DOHH2 (cell line): ENCODE data around the gene PARP3.

Source experiments
- H3F3A ChIP-seq: fragments of 200-600 bp; sonication (generic), shearing (Covaris generic); 2 replicates; pipeline ENCODE4 v1.6.0; 2016; ENCODE audit warnings: antibody characterized with exemption, mild to moderate bottlenecking; ENCODE audit not compliant: control insufficient read depth, insufficient read depth
- H3K27ac ChIP-seq: fragments of 200-600 bp; sonication (generic); 2 replicates; pipeline ENCODE4 v1.5.1; 2014; ENCODE audit warnings: low read depth, mild to moderate bottlenecking, low read length, moderate library complexity
- H3K27me3 ChIP-seq: fragments of 200-600 bp; sonication (generic); 2 replicates; pipeline ENCODE4 v1.6.1; 2014; ENCODE audit warnings: mild to moderate bottlenecking, low read length, mixed read lengths; ENCODE audit not compliant: control insufficient read depth
- H3K36me3 ChIP-seq: fragments of 200-600 bp; sonication (generic); 2 replicates; pipeline ENCODE4 v1.6.1; 2014; ENCODE audit warnings: mild to moderate bottlenecking, low read length, moderate library complexity, mixed read lengths; ENCODE audit not compliant: control insufficient read depth
- H3K4me1 ChIP-seq: fragments of 200-600 bp; sonication (generic); 2 replicates; pipeline ENCODE4 v1.6.1; 2014; ENCODE audit warnings: mild to moderate bottlenecking, low read length, mixed read lengths; ENCODE audit not compliant: control insufficient read depth
- H3K4me2 ChIP-seq: fragments of 200-600 bp; sonication (generic); 2 replicates; pipeline ENCODE4 v1.6.0; 2014; ENCODE audit warnings: mild to moderate bottlenecking, low read length, moderate library complexity
- H3K4me3 ChIP-seq: fragments of 200-600 bp; sonication (generic); 2 replicates; pipeline ENCODE4 v1.5.1; 2014; ENCODE audit warnings: mild to moderate bottlenecking, low read length, mixed read lengths
- H3K79me2 ChIP-seq: fragments of 200-600 bp; sonication (generic); 2 replicates; pipeline ENCODE4 v1.6.1; 2014; ENCODE audit warnings: mild to moderate bottlenecking, low read length, mixed read lengths; ENCODE audit not compliant: control insufficient read depth
- H3K9me2 ChIP-seq: fragments of 200-600 bp; sonication (generic); replicated peaks from 2 replicates; pipeline ENCODE4 v1.6.1; 2014; ENCODE audit warnings: mild to moderate bottlenecking, low read length, mixed read lengths; ENCODE audit not compliant: control insufficient read depth
- H3K9me3 ChIP-seq: fragments of 200-600 bp; sonication (generic); 2 replicates; pipeline ENCODE4 v1.6.1; 2014; ENCODE audit warnings: antibody characterized with exemption, low read length, mixed read lengths; ENCODE audit not compliant: control insufficient read depth, insufficient read depth
- H4K20me1 ChIP-seq: fragments of 200-600 bp; sonication (generic); 2 replicates; pipeline ENCODE4 v1.6.0; 2014; ENCODE audit warnings: low read depth, mild to moderate bottlenecking, antibody characterized with exemption, low read length, moderate library complexity; ENCODE audit not compliant: control insufficient read depth, insufficient read depth
- CTCF ChIP-seq: fragments of 200-600 bp; sonication (generic); IDR thresholded peaks from one replicate; pipeline ENCODE4 v1.5.1; 2014; ENCODE audit warnings: antibody characterized with exemption, mild to moderate bottlenecking, low read depth, low read length; ENCODE audit not compliant: poor library complexity, severe bottlenecking
- EZH2phosphoT487 ChIP-seq: fragments of 200-600 bp; sonication (generic); IDR thresholded peaks from 2 replicates; pipeline ENCODE4 v1.6.1; 2017; ENCODE audit warnings: borderline replicate concordance, mild to moderate bottlenecking, antibody characterized with exemption, low read length, moderate library complexity, mixed read lengths

Gene PARP3

GRCh38 chr3:51984269-51984647, 42.1 kb downstream of the PARP3 start:
- peak overlapping the region; percentile 90; the same call in 1 of the 2 replicates for H3K4me3 ChIP-seq
- H3K79me2 ChIP-seq: peaks cover 23% of the 10 kb centered on the region
- no peak overlapping the region for H3K27ac ChIP-seq
- H3F3A ChIP-seq: peaks cover 19% of the 10 kb centered on the region
- TF ChIP-seq CTCF (no peak), EZH2phosphoT487 (no peak)
- H3K4me1 ChIP-seq: peaks cover 30% of the 10 kb centered on the region
- H3K4me2 ChIP-seq: peak overlapping the region; percentile 99
- H3K9me2 ChIP-seq: no peaks in the 10 kb centered on the region
- no peaks in the 10 kb centered on the region for H3K27me3 ChIP-seq
- H3K9me3 ChIP-seq: no peaks in the 10 kb centered on the region
- no peaks in the 10 kb centered on the region for H4K20me1 ChIP-seq
- H3K36me3 ChIP-seq: peaks cover 6% of the 10 kb centered on the region; the same call in 1 of the 2 replicates

- Histone ChIP-seq H3K79me2 (peaks cover 23% of the 10 kb centered on the region), H3K9me3 (no peaks in the 10 kb centered on the region), H3F3A (peaks cover 25% of the 10 kb centered on the region), H3K27me3 (no peaks in the 10 kb centered on the region), H3K36me3 (peaks cover 6% of the 10 kb centered on the region; the same call in 1 of the 2 replicates), H3K4me1 (peaks cover 30% of the 10 kb centered on the region), H3K4me3 (no peak overlapping the region), H3K4me2 (no peak overlapping the region), H4K20me1 (no peaks in the 10 kb centered on the region), H3K27ac (no peak overlapping the region), H3K9me2 (no peaks in the 10 kb centered on the region)
- no peak for TF ChIP-seq EZH2phosphoT487
- TF ChIP-seq CTCF: no peak
These were observed 42.9 kb downstream of the PARP3 start for GRCh38 chr3:51985063-51985462.

GRCh38 chr3:51986010-51986947, 44.1 kb downstream of the PARP3 start:
- no peak overlapping the region for H3K27ac ChIP-seq
- no peaks in the 10 kb centered on the region for H3K9me3 ChIP-seq
- H3K4me1 ChIP-seq: peaks cover 28% of the 10 kb centered on the region
- no peaks in the 10 kb centered on the region for H3K27me3 ChIP-seq
- peaks cover 27% of the 10 kb centered on the region for H3F3A ChIP-seq
- H4K20me1 ChIP-seq: no peaks in the 10 kb centered on the region
- peaks cover 12% of the 10 kb centered on the region for H3K79me2 ChIP-seq
- H3K4me2 ChIP-seq: no peak overlapping the region
- no peak for TF ChIP-seq CTCF
- no peak for TF ChIP-seq EZH2phosphoT487
- no peak overlapping the region for H3K4me3 ChIP-seq
- peaks cover 1% of the 10 kb centered on the region for H3K36me3 ChIP-seq
- no peaks in the 10 kb centered on the region for H3K9me2 ChIP-seq
